Measurements from ENCODE around the gene GRAP2.

The GRAP2 gene

GRCh38 chr22:39972641-39973040 is 71.8 kb downstream of the GRAP2 start:
- Histone ChIP-seq H3K4me1 (ENCODE audit: control insufficient read depth, low read length) (no peaks in the 10 kb centered on the region), H3K36me3 (ENCODE audit: control insufficient read depth, low read length) (no peaks in the 10 kb centered on the region), H3F3A (ENCODE audit: control insufficient read depth, insufficient read depth) (no peaks in the 10 kb centered on the region), H3K27me3 (ENCODE audit: control insufficient read depth, low read length) (peaks cover 41% of the 10 kb centered on the region), H3K4me3 (ENCODE audit: low read length) (no peak overlapping the region), H4K20me1 (ENCODE audit: control insufficient read depth, insufficient read depth, low read depth, low read length) (no peaks in the 10 kb centered on the region), H3K9me2 (replicated peaks; ENCODE audit: control insufficient read depth, low read length) (no peaks in the 10 kb centered on the region), H3K4me2 (ENCODE audit: low read length) (no peak overlapping the region), H3K9me3 (ENCODE audit: control insufficient read depth, insufficient read depth, low read length) (no peaks in the 10 kb centered on the region), H3K79me2 (ENCODE audit: control insufficient read depth, low read length) (no peaks in the 10 kb centered on the region), H3K27ac (ENCODE audit: low read depth, low read length) (no peak overlapping the region)
- TF ChIP-seq CTCF (IDR thresholded peaks at IDR 0.05; ENCODE audit: low read depth, low read length, poor library complexity, severe bottlenecking) (no peak), EZH2phosphoT487 (IDR thresholded peaks at IDR 0.05; ENCODE audit: borderline replicate concordance, low read length) (no peak)

GRCh38 chr22:39973656-39974055 is 72.8 kb downstream of the GRAP2 start:
- H3K36me3 ChIP-seq (ENCODE audit: control insufficient read depth, low read length): no peaks in the 10 kb centered on the region
- H3F3A ChIP-seq (ENCODE audit: control insufficient read depth, insufficient read depth): no peaks in the 10 kb centered on the region
- no peaks in the 10 kb centered on the region for H3K9me3 ChIP-seq (ENCODE audit: control insufficient read depth, insufficient read depth, low read length)
- TF ChIP-seq EZH2phosphoT487 (IDR thresholded peaks at IDR 0.05; ENCODE audit: borderline replicate concordance, low read length) (no peak), CTCF (IDR thresholded peaks at IDR 0.05; ENCODE audit: low read depth, low read length, poor library complexity, severe bottlenecking) (no peak)
- no peaks in the 10 kb centered on the region for H3K4me1 ChIP-seq (ENCODE audit: control insufficient read depth, low read length)
- H3K79me2 ChIP-seq (ENCODE audit: control insufficient read depth, low read length): no peaks in the 10 kb centered on the region
- H3K4me2 ChIP-seq (ENCODE audit: low read length): no peak overlapping the region
- H3K27ac ChIP-seq (ENCODE audit: low read depth, low read length): no peak overlapping the region
- no peak overlapping the region for H3K4me3 ChIP-seq (ENCODE audit: low read length)
- H4K20me1 ChIP-seq (ENCODE audit: control insufficient read depth, insufficient read depth, low read depth, low read length): no peaks in the 10 kb centered on the region
- no peaks in the 10 kb centered on the region for H3K9me2 ChIP-seq (replicated peaks; ENCODE audit: control insufficient read depth, low read length)
- H3K27me3 ChIP-seq (ENCODE audit: control insufficient read depth, low read length): peaks cover 40% of the 10 kb centered on the region

GRCh38 chr22:39974065-39974464 is 73.2 kb downstream of the GRAP2 start:
- no peaks in the 10 kb centered on the region for H3K36me3 ChIP-seq (ENCODE audit: control insufficient read depth, low read length)
- H3K27me3 ChIP-seq (ENCODE audit: control insufficient read depth, low read length): peaks cover 36% of the 10 kb centered on the region
- H3K4me1 ChIP-seq (ENCODE audit: control insufficient read depth, low read length): no peaks in the 10 kb centered on the region
- H3K9me2 ChIP-seq (replicated peaks; ENCODE audit: control insufficient read depth, low read length): no peaks in the 10 kb centered on the region
- H3K4me2 ChIP-seq (ENCODE audit: low read length): no peak overlapping the region
- H3K79me2 ChIP-seq (ENCODE audit: control insufficient read depth, low read length): no peaks in the 10 kb centered on the region
- no peaks in the 10 kb centered on the region for H3F3A ChIP-seq (ENCODE audit: control insufficient read depth, insufficient read depth)
- H3K27ac ChIP-seq (ENCODE audit: low read depth, low read length): no peak overlapping the region
- no peak for TF ChIP-seq EZH2phosphoT487 (IDR thresholded peaks at IDR 0.05; ENCODE audit: borderline replicate concordance, low read length)
- TF ChIP-seq CTCF (IDR thresholded peaks at IDR 0.05; ENCODE audit: low read depth, low read length, poor library complexity, severe bottlenecking): no peak
- no peak overlapping the region for H3K4me3 ChIP-seq (ENCODE audit: low read length)
- H3K9me3 ChIP-seq (ENCODE audit: control insufficient read depth, insufficient read depth, low read length): no peaks in the 10 kb centered on the region
- no peaks in the 10 kb centered on the region for H4K20me1 ChIP-seq (ENCODE audit: control insufficient read depth, insufficient read depth, low read depth, low read length)

GRCh38 chr22:39979048-39979447 is 78.2 kb downstream of the GRAP2 start:
- H3K9me3 ChIP-seq (ENCODE audit: control insufficient read depth, insufficient read depth, low read length): no peaks in the 10 kb centered on the region
- H3K27ac ChIP-seq (ENCODE audit: low read depth, low read length): no peak overlapping the region
- no peaks in the 10 kb centered on the region for H3K79me2 ChIP-seq (ENCODE audit: control insufficient read depth, low read length)
- H3K27me3 ChIP-seq (ENCODE audit: control insufficient read depth, low read length): peaks cover 34% of the 10 kb centered on the region
- TF ChIP-seq EZH2phosphoT487 (IDR thresholded peaks at IDR 0.05; ENCODE audit: borderline replicate concordance, low read length) (no peak), CTCF (IDR thresholded peaks at IDR 0.05; ENCODE audit: low read depth, low read length, poor library complexity, severe bottlenecking) (no peak)
- H4K20me1 ChIP-seq (ENCODE audit: control insufficient read depth, insufficient read depth, low read depth, low read length): no peaks in the 10 kb centered on the region
- no peaks in the 10 kb centered on the region for H3K36me3 ChIP-seq (ENCODE audit: control insufficient read depth, low read length)
- H3K4me1 ChIP-seq (ENCODE audit: control insufficient read depth, low read length): no peaks in the 10 kb centered on the region
- no peak overlapping the region for H3K4me2 ChIP-seq (ENCODE audit: low read length)
- no peak overlapping the region for H3K4me3 ChIP-seq (ENCODE audit: low read length)
- no peaks in the 10 kb centered on the region for H3K9me2 ChIP-seq (replicated peaks; ENCODE audit: control insufficient read depth, low read length)
- no peaks in the 10 kb centered on the region for H3F3A ChIP-seq (ENCODE audit: control insufficient read depth, insufficient read depth)
